Measurements from ENCODE around the gene SEPTIN10.

GRCh38 chr2:109538546-109538945 lies 75.2 kb downstream of the SEPTIN10 start:
- TF ChIP-seq MYC (IDR thresholded peaks at IDR 0.05; ENCODE audit: low read depth, low read length) (no peak), MYC (CRISPR knock-in tag; IDR thresholded peaks at IDR 0.05; ENCODE audit: borderline replicate concordance, low read depth) (no peak), CEBPB (tag; IDR thresholded peaks at IDR 0.05) (no peak), ZNF12 (CRISPR knock-in tag; IDR thresholded peaks at IDR 0.05) (no peak), JUNB (CRISPR knock-in tag; conservative IDR thresholded peaks at IDR 0.05) (no peak), BCL6 (CRISPR knock-in tag; IDR thresholded peaks at IDR 0.05) (no peak)
- TF ChIP-seq, protein P1, sequence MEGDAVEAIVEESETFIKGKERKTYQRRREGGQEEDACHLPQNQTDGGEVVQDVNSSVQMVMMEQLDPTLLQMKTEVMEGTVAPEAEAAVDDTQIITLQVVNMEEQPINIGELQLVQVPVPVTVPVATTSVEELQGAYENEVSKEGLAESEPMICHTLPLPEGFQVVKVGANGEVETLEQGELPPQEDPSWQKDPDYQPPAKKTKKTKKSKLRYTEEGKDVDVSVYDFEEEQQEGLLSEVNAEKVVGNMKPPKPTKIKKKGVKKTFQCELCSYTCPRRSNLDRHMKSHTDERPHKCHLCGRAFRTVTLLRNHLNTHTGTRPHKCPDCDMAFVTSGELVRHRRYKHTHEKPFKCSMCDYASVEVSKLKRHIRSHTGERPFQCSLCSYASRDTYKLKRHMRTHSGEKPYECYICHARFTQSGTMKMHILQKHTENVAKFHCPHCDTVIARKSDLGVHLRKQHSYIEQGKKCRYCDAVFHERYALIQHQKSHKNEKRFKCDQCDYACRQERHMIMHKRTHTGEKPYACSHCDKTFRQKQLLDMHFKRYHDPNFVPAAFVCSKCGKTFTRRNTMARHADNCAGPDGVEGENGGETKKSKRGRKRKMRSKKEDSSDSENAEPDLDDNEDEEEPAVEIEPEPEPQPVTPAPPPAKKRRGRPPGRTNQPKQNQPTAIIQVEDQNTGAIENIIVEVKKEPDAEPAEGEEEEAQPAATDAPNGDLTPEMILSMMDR (IDR thresholded peaks at IDR 0.05 in 2 of 3, conservative IDR thresholded peaks at IDR 0.05 in 1 of 3; ENCODE audit: insufficient read depth in 2 of 3, low read depth in 1 of 3, low read length in 3 of 3) = no peak
- TF ChIP-seq, protein P2, sequence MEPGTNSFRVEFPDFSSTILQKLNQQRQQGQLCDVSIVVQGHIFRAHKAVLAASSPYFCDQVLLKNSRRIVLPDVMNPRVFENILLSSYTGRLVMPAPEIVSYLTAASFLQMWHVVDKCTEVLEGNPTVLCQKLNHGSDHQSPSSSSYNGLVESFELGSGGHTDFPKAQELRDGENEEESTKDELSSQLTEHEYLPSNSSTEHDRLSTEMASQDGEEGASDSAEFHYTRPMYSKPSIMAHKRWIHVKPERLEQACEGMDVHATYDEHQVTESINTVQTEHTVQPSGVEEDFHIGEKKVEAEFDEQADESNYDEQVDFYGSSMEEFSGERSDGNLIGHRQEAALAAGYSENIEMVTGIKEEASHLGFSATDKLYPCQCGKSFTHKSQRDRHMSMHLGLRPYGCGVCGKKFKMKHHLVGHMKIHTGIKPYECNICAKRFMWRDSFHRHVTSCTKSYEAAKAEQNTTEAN (CRISPR knock-in tag; IDR thresholded peaks at IDR 0.05) = no peak
- TF ChIP-seq, protein P3, sequence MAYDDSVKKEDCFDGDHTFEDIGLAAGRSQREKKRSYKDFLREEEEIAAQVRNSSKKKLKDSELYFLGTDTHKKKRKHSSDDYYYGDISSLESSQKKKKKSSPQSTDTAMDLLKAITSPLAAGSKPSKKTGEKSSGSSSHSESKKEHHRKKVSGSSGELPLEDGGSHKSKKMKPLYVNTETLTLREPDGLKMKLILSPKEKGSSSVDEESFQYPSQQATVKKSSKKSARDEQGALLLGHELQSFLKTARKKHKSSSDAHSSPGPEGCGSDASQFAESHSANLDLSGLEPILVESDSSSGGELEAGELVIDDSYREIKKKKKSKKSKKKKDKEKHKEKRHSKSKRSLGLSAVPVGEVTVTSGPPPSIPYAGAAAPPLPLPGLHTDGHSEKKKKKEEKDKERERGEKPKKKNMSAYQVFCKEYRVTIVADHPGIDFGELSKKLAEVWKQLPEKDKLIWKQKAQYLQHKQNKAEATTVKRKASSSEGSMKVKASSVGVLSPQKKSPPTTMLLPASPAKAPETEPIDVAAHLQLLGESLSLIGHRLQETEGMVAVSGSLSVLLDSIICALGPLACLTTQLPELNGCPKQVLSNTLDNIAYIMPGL (CRISPR knock-in tag; IDR thresholded peaks at IDR 0.05) = no peak

All from K562 (cell line).